ENCODE results near the gene ADAMTSL1.

The ADAMTSL1 gene

GRCh38 chr9:18682907-18683306, 209.0 kb downstream of the ADAMTSL1 start:
- Histone ChIP-seq H3K36me3 (replicated peaks; ENCODE audit: low read depth, low read length) (no peaks in the 10 kb centered on the region), H3K79me2 (ENCODE audit: low read length) (no peaks in the 10 kb centered on the region)

GRCh38 chr9:18683312-18683711, 209.4 kb downstream of the ADAMTSL1 start:
- H3K9me3 ChIP-seq (ENCODE audit: insufficient read depth, low read length): no peaks in the 10 kb centered on the region
- no peak overlapping the region for H2AFZ ChIP-seq (ENCODE audit: low read depth, low read length)
- no peaks in the 10 kb centered on the region for H3K36me3 ChIP-seq (replicated peaks; ENCODE audit: low read depth, low read length)
- TF ChIP-seq EZH2phosphoT487 (IDR thresholded peaks at IDR 0.05; ENCODE audit: low read depth) (no peak), CTCF (IDR thresholded peaks at IDR 0.05; ENCODE audit: low read depth, low read length) (no peak)
- H3K27me3 ChIP-seq (ENCODE audit: low read depth, low read length): no peaks in the 10 kb centered on the region
- no peak overlapping the region for H3K27ac ChIP-seq (ENCODE audit: low read length)
- no peaks in the 10 kb centered on the region for H4K20me1 ChIP-seq (ENCODE audit: insufficient read depth, low read length)
- H3K4me1 ChIP-seq (ENCODE audit: low read length): peaks cover 19% of the 10 kb centered on the region
- H3K4me3 ChIP-seq (ENCODE audit: low read length): no peak overlapping the region
- H3K79me2 ChIP-seq (ENCODE audit: low read length): no peaks in the 10 kb centered on the region
- H3K4me2 ChIP-seq (ENCODE audit: low read length): no peak overlapping the region
- no peak overlapping the region for H3K9ac ChIP-seq (ENCODE audit: low read length)

More at GRCh38 chr9:18682907-18683306, 209.0 kb downstream of the ADAMTSL1 start:
- no peaks in the 10 kb centered on the region for H4K20me1 ChIP-seq (ENCODE audit: insufficient read depth, low read length)
- no peak overlapping the region for H3K27ac ChIP-seq (ENCODE audit: low read length)
- H3K27me3 ChIP-seq (ENCODE audit: low read depth, low read length): no peaks in the 10 kb centered on the region
- H3K4me3 ChIP-seq (ENCODE audit: low read length): no peak overlapping the region
- TF ChIP-seq CTCF (IDR thresholded peaks at IDR 0.05; ENCODE audit: low read depth, low read length) (no peak), EZH2phosphoT487 (IDR thresholded peaks at IDR 0.05; ENCODE audit: low read depth) (no peak)
- H3K4me2 ChIP-seq (ENCODE audit: low read length): no peak overlapping the region
- no peaks in the 10 kb centered on the region for H3K9me3 ChIP-seq (ENCODE audit: insufficient read depth, low read length)
- no peak overlapping the region for H3K9ac ChIP-seq (ENCODE audit: low read length)
- H3K4me1 ChIP-seq (ENCODE audit: low read length): peaks cover 19% of the 10 kb centered on the region
- no peak overlapping the region for H2AFZ ChIP-seq (ENCODE audit: low read depth, low read length)

- H3K27ac ChIP-seq (ENCODE audit: low read length): no peak overlapping the region
- H4K20me1 ChIP-seq (ENCODE audit: insufficient read depth, low read length): no peaks in the 10 kb centered on the region
- H2AFZ ChIP-seq (ENCODE audit: low read depth, low read length): no peak overlapping the region
- H3K4me2 ChIP-seq (ENCODE audit: low read length): no peak overlapping the region
- H3K4me1 ChIP-seq (ENCODE audit: low read length): peaks cover 21% of the 10 kb centered on the region
- H3K79me2 ChIP-seq (ENCODE audit: low read length): no peaks in the 10 kb centered on the region
- no peak overlapping the region for H3K4me3 ChIP-seq (ENCODE audit: low read length)
- TF ChIP-seq EZH2phosphoT487 (IDR thresholded peaks at IDR 0.05; ENCODE audit: low read depth) (no peak), CTCF (IDR thresholded peaks at IDR 0.05; ENCODE audit: low read depth, low read length) (no peak)
- H3K9me3 ChIP-seq (ENCODE audit: insufficient read depth, low read length): no peaks in the 10 kb centered on the region
- no peaks in the 10 kb centered on the region for H3K27me3 ChIP-seq (ENCODE audit: low read depth, low read length)
- no peaks in the 10 kb centered on the region for H3K36me3 ChIP-seq (replicated peaks; ENCODE audit: low read depth, low read length)
- no peak overlapping the region for H3K9ac ChIP-seq (ENCODE audit: low read length)
Observed at GRCh38 chr9:18683851-18684250, 209.9 kb downstream of the ADAMTSL1 start.

- no peak overlapping the region for H3K4me3 ChIP-seq (ENCODE audit: low read length)
- H4K20me1 ChIP-seq (ENCODE audit: insufficient read depth, low read length): no peaks in the 10 kb centered on the region
- no peaks in the 10 kb centered on the region for H3K36me3 ChIP-seq (replicated peaks; ENCODE audit: low read depth, low read length)
- TF ChIP-seq CTCF (IDR thresholded peaks at IDR 0.05; ENCODE audit: low read depth, low read length): no peak
- no peak for TF ChIP-seq EZH2phosphoT487 (IDR thresholded peaks at IDR 0.05; ENCODE audit: low read depth)
- H3K27ac ChIP-seq (ENCODE audit: low read length): no peak overlapping the region
- peak overlapping the region; percentile 75 for H2AFZ ChIP-seq (ENCODE audit: low read depth, low read length)
- no peaks in the 10 kb centered on the region for H3K9me3 ChIP-seq (ENCODE audit: insufficient read depth, low read length)
- no peak overlapping the region for H3K4me2 ChIP-seq (ENCODE audit: low read length)
- no peaks in the 10 kb centered on the region for H3K27me3 ChIP-seq (ENCODE audit: low read depth, low read length)
- no peaks in the 10 kb centered on the region for H3K79me2 ChIP-seq (ENCODE audit: low read length)
- no peak overlapping the region for H3K9ac ChIP-seq (ENCODE audit: low read length)
- peaks cover 30% of the 10 kb centered on the region for H3K4me1 ChIP-seq (ENCODE audit: low read length)
Observed at GRCh38 chr9:18684593-18685317, 210.8 kb downstream of the ADAMTSL1 start.

Measured in OCI-LY3 (cell line).